ENCODE data around the gene FGG. TPM values are rescaled to one million over a fixed set of nuclear protein-coding genes. Genes with fewer than 3 reads are reported as not detected.
A peak's percentile ranks its signal among the peaks of the same experiment; 100 is the strongest.

The FGG gene
- not detected for polyA plus RNA-seq (2013, experiment 1 of 2; ENCODE audit: insufficient read length)
- polyA plus RNA-seq (2013, experiment 2 of 2; ENCODE audit: insufficient read length): not detected

GRCh38 chr4:154612472-154613414 lies at the start of gene FGG:
Gene FGG, minus strand, starts transcription at chr4:154612656. Its CDS starts 47 bp downstream, at chr4:154612609.
- no peak for DNase-seq

GRCh38 chr4:154660052-154660451 lies 47.6 kb upstream of the FGG start:
- DNase-seq: no peak

DNA sequence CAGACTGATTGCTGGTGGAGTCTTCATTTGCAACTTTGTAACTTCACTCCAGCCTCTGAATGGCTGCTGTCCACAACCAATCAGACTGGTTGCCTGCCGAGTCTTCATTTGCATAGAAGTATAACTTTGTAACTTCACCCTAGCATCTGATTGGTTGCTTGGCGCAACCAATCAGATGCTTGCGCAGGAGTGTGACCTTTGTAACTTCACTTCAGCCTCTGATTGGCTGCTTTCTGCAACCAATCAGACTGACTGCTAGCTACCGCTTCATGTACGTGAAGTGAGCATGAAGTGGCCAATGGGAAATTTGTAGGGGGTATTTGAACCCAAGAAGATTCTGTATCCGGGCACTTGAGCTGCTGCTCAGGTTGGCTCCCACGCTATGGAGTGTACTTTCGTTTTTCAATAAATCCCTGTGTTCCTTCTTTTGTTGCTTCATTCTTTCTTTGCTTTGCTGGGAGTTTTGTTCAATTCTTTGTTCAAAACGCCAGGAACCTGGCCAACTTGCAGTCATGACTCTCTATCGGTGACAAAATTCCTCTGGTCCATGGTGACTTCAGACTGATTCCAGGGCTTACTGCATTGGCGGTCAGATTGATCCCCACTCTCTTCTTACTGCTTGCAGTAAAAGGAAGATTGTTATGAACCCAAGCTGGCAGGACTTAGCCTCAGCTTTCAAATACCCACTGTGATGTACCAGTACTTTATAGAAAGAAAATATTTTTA lies 46.4 kb upstream of the FGG start:
- DNase-seq: no peak

DNA sequence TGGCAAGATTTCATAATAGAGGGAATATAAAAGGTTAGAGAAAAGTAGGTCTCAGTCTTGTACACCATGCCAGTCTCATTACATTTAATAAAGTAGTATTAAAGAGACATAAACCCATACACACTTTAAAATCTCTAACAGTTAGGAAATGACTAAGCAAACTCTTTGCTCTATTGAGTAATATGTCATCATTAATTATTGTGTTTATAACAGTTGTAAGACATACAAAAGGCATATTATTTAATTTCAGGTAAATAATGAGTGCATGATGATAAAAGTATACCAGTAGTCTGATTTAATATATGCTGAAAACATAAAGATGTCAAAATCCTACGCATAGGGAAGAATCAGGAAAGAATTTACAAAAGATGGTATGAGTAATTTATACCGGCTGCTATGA lies 31.0 kb upstream of the FGG start:
- no peak for DNase-seq

- DNase-seq: no peak
These were observed 30.0 kb upstream of the FGG start for GRCh38 chr4:154642373-154643009.

- DNase-seq: no peak
These were observed 28.5 kb upstream of the FGG start for GRCh38 chr4:154640999-154641398.

DNA sequence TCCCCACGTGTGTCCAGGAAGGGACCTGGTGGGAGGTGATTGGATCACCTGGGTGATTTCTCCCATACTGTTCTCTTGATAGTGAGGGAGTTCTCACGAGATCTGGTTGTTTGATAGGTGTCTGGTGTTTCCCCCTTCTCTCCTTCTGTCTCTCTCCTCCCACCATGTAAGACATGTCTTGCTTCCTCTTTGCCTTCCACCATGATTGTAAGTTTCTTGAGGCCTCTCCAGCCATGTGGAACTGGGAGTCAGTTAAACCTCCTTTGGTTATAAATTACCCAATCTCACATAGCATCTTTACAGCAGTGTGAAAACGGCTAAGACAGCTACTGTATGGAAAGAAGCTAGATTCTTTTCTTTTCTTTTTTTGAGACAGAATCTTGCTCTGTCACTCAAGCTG lies 21.6 kb upstream of the FGG start:
- no peak for DNase-seq

DNA sequence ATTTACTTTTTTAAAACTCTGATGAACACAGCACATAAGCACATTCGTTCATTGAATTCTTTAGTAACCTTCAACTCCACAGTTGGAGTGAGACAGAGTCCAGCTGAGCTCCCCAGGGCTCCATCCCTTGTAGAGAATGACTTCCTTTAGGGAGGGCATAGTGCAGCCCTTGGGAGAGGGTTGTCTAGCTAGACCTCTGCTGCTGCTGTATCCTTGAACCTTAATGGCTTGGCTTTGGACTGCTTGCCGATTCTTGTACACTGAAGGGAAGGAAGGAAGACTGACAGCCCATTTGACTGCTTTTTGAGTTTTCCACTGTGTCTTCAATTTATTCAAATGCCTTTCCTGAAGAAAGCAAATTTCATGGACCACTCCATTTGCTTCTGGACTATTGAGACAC lies 19.4 kb upstream of the FGG start:
- DNase-seq: no peak

- DNase-seq: no peak
These were observed 17.9 kb upstream of the FGG start for GRCh38 chr4:154630324-154630723.

DNA sequence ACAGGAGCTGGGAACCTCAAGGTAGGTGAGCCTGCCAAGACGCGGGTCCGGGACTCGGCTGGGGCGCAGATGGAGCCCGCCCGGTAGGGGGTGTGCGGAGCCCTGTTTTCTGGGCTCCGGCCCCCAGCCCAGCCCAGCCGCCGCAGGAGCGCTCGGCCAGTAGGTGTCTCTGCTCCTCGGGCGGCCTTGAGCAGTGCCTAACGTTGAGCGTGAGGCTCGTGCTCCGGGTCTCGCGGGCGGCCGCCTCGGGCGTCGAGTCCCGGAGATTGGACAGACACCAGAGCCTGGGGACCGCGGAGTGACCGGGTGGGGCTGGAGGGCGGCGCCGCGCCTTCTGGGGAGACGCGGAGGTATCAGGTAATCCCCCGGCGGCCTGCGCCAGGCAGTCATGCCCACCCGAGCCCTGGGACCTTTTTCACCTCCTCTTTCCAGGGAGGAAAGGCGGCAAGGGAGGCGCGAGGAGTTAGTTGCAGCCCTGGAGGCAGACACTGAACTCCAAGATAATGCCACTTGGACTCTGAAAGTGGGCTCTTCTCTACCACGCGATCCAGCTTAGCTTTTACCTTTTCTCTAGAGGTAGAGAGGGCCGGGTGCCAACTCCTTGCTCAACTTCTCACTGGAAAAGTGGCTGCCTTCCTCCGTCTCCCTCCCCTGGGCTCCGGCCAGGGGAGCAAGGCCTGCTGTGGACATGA lies 14.5 kb upstream of the FGG start:
- DNase-seq: peak; percentile 43

DNA sequence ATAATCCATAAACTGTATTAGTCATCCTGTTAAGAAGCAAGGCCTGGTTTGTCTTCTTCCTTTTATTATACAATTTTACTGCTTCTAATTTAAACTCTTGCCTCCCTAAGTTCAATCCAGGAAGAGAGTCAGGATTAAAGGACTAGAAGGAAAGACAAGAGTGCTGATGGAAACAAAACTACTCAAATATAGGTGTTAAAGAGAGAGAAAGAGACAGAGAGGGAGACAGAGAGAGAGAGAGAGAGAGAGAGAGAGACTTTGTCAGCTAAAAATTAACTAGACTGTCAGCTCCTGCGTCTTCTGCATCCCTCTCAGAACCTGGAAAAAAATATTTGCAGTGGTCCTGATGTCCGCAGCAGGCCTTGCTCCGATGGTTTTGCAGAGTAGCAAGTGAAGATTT lies 13.5 kb upstream of the FGG start:
- no peak for DNase-seq

- no peak for DNase-seq
These were observed 11.5 kb upstream of the FGG start for GRCh38 chr4:154623995-154624394.

DNA sequence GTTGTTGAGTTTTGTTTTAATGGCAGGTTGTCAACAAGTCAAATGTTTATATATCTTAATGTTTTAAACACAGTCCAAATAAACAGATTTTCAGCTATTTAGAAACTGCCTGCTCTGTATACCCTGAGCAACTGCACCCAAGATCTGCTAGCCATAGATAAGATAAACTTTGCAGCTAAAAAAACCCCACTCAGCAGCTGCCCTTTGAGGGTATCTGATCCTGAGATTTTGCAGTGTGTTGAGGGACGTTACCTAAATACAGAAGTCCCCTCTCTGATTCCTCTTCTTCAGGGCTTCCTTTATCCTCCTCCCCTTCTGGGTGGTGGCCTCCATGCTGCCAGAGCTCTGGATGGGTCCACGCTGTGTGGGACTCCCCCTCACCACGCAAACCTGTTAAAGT lies 11.0 kb upstream of the FGG start:
- DNase-seq: no peak

DNA sequence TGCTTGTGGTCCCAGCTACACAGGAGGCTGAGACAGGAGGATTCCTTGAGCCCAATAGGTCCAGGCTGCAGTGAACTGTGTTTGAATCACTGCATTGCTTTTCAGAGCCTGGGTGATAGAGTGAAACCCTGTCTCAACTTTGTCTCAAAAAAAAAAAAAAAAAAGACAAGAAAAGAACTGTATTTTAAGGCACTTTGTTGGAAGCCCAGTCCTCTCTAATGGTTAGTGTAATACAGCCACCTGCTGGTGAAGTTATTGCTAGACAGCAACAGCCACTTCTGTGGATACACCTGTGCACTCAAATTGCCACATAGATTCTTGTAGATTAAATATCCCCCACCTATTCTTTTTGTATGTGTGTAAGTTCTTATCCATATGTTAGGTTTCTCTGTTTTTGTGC lies 10.1 kb upstream of the FGG start:
- peak; percentile 19 for DNase-seq

DNA sequence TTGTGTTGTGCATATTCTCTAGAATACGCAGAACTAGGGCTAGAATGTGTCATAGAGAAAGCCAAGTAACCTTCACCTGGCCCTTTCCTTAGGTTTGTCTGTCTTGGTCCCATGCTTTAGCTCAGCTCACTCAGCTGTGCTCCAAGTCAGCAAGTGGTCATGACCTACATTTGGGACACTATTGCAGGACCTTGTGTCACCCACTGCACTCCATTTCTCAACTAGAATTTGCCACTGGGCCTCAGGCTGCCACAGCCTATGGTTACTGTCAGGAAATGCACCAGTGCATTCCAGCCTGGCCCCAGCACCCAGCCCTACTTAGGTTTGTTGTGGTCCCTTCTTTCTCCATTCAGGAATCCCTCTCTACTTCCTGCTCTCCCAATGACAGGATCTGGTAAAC lies 7.7 kb upstream of the FGG start:
- DNase-seq: no peak

GRCh38 chr4:154618708-154619315 lies 6.4 kb upstream of the FGG start:
- DNase-seq: peak; percentile 43

DNA sequence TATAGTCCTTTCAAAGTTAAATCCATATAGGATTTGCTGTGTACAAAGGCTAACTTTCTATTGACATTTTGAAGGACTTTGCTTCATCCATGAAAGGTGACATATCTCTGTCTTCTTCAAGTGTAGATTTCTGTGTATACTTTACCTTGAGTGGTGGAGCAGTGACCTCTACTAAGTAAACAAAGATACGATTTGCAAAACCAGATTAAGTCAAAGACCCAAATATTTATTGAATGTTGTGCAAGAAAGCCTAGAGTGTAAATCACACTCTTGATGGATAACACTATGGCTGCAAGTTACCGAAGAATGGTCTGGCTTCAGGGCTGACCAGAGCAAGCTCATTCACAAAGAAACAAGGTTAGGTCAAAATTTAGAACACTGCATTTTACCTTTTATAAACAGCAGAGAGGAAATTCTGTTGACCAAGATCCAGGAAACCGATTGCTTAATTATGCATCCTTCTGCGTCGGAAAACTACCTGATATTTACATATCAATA lies 5.4 kb upstream of the FGG start:
- DNase-seq: no peak

- DNase-seq: no peak
These were observed 4.3 kb upstream of the FGG start for GRCh38 chr4:154616731-154617130.

- no peak for DNase-seq
These were observed 3.8 kb upstream of the FGG start for GRCh38 chr4:154616287-154616686.

DNA sequence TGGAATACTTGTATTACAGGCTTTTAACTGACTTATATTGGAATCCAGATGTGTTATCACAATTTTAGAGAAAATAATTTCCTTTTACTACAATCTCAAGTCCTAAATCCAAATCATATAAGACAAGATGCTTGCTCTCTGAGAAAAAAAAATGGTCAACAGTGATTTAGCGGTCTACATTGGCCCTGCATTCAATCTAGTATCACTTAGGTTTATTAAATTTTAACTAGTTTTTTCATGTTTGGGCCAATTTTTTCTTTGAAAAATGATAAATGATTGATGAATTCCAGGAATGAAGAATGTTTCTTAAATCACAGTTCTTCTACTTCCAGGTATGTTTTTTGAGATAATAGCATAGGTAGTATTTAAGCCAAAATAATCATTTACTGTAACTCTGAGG lies 2.8 kb upstream of the FGG start:
- no peak for DNase-seq

- DNase-seq: no peak
These were observed 1.9 kb upstream of the FGG start for GRCh38 chr4:154614306-154614705.

GRCh38 chr4:154611833-154612232 lies 623 bp downstream of the FGG start:
- DNase-seq: no peak

All from fibroblast of skin of back (primary cell).